Non-pigmented ciliary epithelial cell (primary cell): Measurements from ENCODE around the gene SUGCT.

Source experiments
- DNase-seq: peaks from one replicate; pipeline ENCODE4 v3.0.0-alpha.2; 2010; ENCODE audit warnings: low read depth

SUGCT gene

GRCh38 chr7:40474790-40475680 is 340.2 kb downstream of the SUGCT start:
- no peak for DNase-seq

GRCh38 chr7:40475681-40475982 is 340.8 kb downstream of the SUGCT start:
- no peak for DNase-seq

DNA sequence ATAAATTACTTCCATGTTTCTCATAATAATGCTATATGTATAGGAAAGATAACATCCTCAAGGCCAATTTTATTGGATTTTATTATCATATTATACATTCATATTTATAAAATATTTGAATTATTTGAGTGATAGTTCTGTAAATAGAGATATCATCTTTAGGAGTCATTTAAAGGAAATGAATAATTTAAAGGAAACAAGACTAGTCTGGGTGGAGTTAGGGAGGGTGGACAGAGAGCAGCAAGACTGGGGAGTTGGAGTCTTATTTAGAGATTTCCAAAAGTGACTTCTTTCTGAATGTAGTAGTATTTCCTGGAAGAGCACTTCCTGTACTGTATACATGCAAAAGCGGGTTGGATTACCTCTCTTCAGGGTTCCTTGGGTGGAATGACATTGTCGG is 342.3 kb downstream of the SUGCT start:
- no peak for DNase-seq

DNA sequence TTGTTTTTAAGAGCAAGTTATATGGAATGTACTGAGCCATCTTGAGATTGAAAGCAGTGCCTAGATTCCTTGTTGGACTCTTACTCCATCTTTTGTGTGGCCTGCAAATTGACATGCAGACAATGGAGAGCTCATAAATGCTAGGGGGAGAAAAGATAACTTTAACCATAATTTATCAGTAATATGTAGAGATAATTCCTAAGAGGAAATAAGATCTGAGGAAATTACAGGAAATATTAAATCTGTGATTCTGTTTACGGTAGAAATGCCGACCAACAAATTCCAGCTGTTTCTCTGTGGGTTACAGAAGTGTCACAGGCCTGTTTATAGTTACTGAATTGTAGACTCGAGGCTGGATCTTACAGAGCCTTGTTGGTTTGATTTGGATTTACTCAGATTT is 348.0 kb downstream of the SUGCT start:
- no peak for DNase-seq

GRCh38 chr7:40483630-40484029 is 348.8 kb downstream of the SUGCT start:
- DNase-seq, result no peak

DNA sequence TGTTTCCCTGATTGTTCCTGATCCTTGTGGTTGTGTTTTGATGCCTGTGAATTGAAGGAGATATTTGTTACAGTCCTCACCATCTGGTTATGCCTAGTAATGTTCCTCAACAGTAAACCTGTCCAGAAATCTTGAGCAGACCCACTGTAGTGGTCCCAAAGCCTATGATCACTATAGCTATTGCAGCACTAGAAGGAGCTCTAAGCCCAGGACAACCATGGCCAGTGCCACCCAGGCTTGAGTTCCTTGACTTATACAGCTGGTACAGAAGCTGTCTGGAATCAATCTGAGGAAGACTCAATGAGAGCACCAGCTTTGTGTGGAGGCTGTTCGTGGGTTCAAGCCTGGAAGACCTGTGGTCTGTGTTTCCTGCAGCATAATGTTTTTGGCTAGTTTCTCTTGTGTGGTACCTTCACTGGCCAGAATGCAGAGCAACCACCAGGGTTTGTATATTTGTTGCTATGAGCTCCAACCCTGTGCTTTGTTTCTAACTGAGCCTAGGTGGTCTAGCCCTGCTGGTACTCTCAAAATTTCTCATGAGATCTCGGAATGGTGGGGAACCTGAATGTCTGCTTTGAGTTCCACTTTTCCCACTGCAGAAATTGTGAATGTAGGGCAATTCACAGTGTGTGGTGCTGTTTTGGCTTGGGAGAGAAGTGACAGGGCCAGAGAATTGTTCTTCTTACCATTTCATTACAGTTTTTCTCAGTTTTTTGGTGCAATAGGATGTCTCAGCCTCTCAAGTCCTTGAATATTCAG is 355.2 kb downstream of the SUGCT start:
- no peak for DNase-seq

DNA sequence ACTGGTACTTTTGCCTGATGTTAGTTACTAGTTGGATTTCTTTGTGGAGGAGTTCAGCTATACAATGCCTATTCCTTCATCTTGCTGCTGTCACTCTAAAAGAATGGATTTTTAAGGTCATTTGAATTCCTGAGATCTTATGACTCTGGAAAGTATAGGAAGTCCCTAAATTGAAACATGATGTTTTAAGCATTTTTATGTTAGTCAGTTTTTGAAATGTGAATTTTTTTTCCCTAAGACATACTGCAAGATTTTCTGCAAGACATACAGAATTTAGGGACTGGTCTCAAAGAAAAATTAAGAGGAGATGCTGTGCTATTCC is 355.8 kb downstream of the SUGCT start:
- no peak for DNase-seq

DNA sequence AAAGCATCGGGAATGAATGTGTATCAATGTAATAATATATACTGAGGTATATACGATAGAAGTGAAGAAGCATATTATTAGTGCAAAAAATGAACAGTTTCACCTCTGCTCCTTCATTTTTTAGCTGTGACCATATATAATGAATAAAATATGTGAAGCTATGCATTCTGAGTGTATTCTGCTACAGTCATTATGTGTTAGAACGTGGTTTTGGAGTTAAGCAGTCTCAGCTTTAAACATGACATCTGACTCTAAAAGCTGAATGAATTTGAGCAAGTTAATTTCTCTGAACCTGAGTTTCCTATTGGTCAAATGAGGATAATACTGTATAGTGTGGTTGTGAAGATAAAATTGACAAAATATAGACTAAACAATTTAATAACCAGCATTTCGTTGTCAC is 358.1 kb downstream of the SUGCT start:
- no peak for DNase-seq

- DNase-seq, result no peak
These were observed 358.8 kb downstream of the SUGCT start for GRCh38 chr7:40493609-40494051.

GRCh38 chr7:40498924-40499510 is 364.2 kb downstream of the SUGCT start:
- DNase-seq, result no peak

GRCh38 chr7:40499718-40500117 is 364.9 kb downstream of the SUGCT start:
- DNase-seq, result no peak

DNA sequence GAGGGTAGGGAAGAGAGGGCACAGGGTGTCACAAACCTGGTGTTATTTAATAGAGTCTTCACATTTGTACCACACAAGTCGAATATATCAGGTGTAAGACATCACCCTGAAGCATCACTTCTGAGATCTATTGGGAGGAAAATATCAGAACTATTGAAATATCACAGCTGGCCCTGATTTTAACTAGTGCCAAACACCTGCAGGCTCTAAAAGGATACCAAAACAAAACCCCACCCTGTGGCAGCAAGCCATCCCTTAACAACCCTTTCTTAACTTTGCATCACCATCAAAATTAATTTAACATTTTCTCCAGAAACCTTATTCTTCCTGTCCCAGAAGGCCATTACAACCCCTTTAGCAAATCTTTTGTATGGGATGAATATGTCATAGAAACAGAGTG is 365.4 kb downstream of the SUGCT start:
- no peak for DNase-seq

DNA sequence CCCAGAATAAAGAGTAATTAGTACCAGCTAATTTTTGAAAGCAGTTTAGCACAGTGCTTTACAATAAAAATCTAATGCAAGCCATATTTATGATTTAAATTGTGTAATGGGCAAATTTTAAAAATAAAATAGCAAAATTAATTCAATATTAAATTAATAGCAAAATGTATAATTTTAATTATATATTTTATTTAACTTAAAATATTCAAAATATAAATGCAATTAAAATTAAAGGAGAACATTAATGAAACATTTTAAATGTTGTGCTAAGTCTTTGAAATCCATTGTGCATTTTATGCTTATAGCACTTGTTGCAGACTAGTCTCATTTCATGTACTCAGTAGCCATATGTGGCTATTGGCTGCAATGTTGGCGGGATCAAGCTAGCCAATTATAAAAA is 367.6 kb downstream of the SUGCT start:
- DNase-seq, result no peak

- DNase-seq, result no peak
These were observed 371.4 kb downstream of the SUGCT start for GRCh38 chr7:40506158-40506557.

- DNase-seq, result no peak
These were observed 372.4 kb downstream of the SUGCT start for GRCh38 chr7:40507166-40507565.

- DNase-seq, result no peak
These were observed 374.6 kb downstream of the SUGCT start for GRCh38 chr7:40509287-40509996.

- no peak for DNase-seq
These were observed 381.6 kb downstream of the SUGCT start for GRCh38 chr7:40516376-40516775.

GRCh38 chr7:40519009-40519408 is 384.2 kb downstream of the SUGCT start:
- no peak for DNase-seq

- no peak for DNase-seq
These were observed 386.4 kb downstream of the SUGCT start for GRCh38 chr7:40520986-40521738.

DNA sequence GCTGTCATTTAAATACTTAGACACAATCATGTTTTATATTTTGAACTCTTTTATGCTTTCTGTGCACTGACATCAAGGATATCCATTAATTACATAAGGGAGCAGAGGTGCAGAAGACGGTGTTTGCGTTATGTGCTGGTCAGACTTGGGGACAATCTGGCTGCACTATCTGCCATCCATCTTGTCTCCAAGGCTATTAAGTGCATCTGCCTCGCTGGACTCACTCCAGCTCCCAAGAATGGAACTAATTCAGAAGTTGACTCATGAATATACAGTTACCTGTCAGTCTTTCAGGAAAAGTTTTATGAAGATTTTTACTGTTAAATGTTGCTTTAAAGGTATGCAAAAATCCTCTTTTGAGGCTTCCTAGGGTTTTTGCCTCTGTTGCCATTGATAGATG is 391.0 kb downstream of the SUGCT start:
- no peak for DNase-seq

DNA sequence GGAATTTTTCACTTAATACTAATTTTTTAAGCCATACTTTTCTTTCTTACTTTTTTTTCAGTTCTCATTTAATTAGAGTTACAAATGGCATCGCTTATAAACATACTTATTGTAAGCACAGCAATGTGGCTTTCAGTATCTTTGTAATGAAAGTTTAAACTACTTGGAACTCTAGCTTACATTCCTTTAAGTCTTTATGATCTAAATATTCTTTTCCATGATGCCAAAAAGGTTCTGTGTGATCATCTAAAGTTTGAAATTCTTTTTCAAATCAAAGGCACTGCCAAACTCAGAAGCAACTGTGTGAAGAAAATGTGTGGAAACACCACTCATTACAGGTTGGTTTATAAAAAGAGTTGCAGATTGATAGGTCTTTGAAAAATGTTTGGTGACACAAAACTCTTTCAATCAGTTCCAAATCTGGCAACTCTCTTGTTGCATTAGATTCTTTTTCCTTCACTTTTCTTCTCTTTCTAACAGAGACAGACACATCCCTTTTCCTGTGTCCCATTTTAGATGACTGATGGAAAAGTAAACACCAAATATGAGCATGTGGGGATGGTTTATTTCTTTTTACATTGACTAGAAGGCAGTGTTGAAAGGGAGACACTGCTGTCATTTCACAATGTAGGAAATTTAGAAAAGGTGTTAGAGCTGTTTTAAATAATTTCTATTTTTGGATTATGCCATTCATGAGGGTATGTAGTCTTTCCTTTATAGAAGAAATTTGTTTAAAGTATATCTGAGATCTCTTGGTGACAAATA is 392.3 kb downstream of the SUGCT start:
- no peak for DNase-seq
